Measurements from ENCODE around the gene FOXP1. TPM values are rescaled to one million over a fixed set of nuclear protein-coding genes. Genes with fewer than 3 reads are reported as not detected.

Gene FOXP1
- total RNA-seq, 1 donor from 2014 or later, result 33.2 TPM

- H3K4me3 ChIP-seq (ENCODE audit: low read depth, low read length), result no peak overlapping the region
- no peak for TF ChIP-seq CTCF (IDR thresholded peaks at IDR 0.05; ENCODE audit: insufficient read depth, low read length, severe bottlenecking)
- DNase-seq (ENCODE audit: low read depth), result no peak
- H3K27me3 ChIP-seq (ENCODE audit: control insufficient read depth, insufficient read depth, low read length), result no peaks in the 10 kb centered on the region
- no peak for FAIRE-seq
- H3K36me3 ChIP-seq (ENCODE audit: control insufficient read depth, insufficient read depth, low read length), result no peaks in the 10 kb centered on the region
Observed at GRCh38 chr3:71310980-71311660, 272.4 kb downstream of the FOXP1 start.

- H3K36me3 ChIP-seq (ENCODE audit: control insufficient read depth, insufficient read depth, low read length), result no peaks in the 10 kb centered on the region
- TF ChIP-seq CTCF (IDR thresholded peaks at IDR 0.05; ENCODE audit: insufficient read depth, low read length, severe bottlenecking), result no peak
- FAIRE-seq (no peak), DNase-seq (ENCODE audit: low read depth) (no peak)
- H3K27me3 ChIP-seq (ENCODE audit: control insufficient read depth, insufficient read depth, low read length), result no peaks in the 10 kb centered on the region
- H3K4me3 ChIP-seq (ENCODE audit: low read depth, low read length), result no peak overlapping the region
Observed at GRCh38 chr3:71310359-71310979, 273.1 kb downstream of the FOXP1 start.

DNA sequence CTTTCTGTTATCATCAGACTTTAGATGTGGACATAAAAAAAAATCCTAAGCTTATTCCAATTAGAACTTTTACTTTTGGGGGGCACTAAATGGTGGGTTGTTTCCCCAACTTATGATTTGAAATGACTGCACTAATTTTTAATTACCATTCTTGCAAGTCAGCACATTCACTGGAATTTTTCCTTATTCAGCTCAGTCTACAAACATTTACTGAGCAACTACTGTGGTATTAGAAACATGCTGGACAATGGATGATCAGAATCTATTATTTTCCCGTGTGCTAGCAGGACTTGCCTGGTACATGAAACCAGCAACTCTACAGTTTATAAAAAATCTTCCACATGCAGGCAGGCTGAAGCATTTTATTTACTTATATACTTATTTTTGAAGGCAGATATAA, 273.6 kb downstream of the FOXP1 start:
- no peaks in the 10 kb centered on the region for H3K27me3 ChIP-seq (ENCODE audit: control insufficient read depth, insufficient read depth, low read length)
- no peak overlapping the region for H3K4me3 ChIP-seq (ENCODE audit: low read depth, low read length)
- no peaks in the 10 kb centered on the region for H3K36me3 ChIP-seq (ENCODE audit: control insufficient read depth, insufficient read depth, low read length)
- no peak for TF ChIP-seq CTCF (IDR thresholded peaks at IDR 0.05; ENCODE audit: insufficient read depth, low read length, severe bottlenecking)
- DNase-seq (ENCODE audit: low read depth) (peak; percentile 30), FAIRE-seq (no peak)

DNA sequence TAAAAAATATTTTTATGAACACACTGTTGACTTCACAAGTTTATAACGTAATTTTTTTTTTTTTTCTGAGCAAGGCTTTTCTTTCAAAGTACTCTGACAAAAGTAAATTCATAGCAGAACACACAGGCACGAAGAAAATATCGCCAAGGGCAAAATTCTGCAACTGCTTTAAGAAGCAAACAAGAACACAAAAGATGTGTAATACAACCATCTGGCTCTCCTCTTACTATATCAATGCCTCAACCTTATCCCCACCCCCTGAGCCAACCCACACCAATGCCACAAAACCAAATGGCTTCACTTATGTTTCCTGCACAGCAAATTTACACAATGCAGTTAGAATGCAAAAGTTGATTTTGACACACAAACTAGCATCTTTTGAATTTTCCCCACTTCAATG, 274.2 kb downstream of the FOXP1 start:
- Histone ChIP-seq H3K27me3 (ENCODE audit: control insufficient read depth, insufficient read depth, low read length) (no peaks in the 10 kb centered on the region), H3K36me3 (ENCODE audit: control insufficient read depth, insufficient read depth, low read length) (no peaks in the 10 kb centered on the region), H3K4me3 (ENCODE audit: low read depth, low read length) (no peak overlapping the region)
- FAIRE-seq, result no peak
- peak; percentile 77 for DNase-seq (ENCODE audit: low read depth)
- TF ChIP-seq CTCF (IDR thresholded peaks at IDR 0.05; ENCODE audit: insufficient read depth, low read length, severe bottlenecking), result no peak

DNA sequence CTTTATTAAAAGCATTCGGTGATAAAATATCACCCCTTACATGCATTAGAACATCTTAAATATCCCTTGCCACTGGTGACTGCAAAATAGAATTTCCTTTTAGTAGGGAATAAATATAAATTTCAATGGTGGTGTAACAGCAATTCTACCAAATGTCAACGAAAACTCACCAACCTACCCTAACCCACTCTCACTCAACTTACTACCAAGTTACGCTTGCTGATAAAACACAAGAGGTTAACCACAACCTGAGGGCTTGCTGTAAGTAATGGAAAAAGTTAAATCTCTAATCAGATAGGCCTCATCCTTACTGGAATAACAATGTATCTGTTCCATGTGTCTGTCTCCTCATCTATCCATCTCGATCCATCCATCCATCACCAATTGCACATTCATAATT, 274.7 kb downstream of the FOXP1 start:
- no peak for FAIRE-seq

More for the DNA sequence above, 274.7 kb downstream of the FOXP1 start:
- Histone ChIP-seq H3K36me3 (ENCODE audit: control insufficient read depth, insufficient read depth, low read length) (no peaks in the 10 kb centered on the region), H3K27me3 (ENCODE audit: control insufficient read depth, insufficient read depth, low read length) (no peaks in the 10 kb centered on the region), H3K4me3 (ENCODE audit: low read depth, low read length) (no peak overlapping the region)
- no peak for DNase-seq (ENCODE audit: low read depth)
- no peak for TF ChIP-seq CTCF (IDR thresholded peaks at IDR 0.05; ENCODE audit: insufficient read depth, low read length, severe bottlenecking)

Measured in bronchial epithelial cell (primary cell).